ENCODE measurements around the gene CPVL.

DNA sequence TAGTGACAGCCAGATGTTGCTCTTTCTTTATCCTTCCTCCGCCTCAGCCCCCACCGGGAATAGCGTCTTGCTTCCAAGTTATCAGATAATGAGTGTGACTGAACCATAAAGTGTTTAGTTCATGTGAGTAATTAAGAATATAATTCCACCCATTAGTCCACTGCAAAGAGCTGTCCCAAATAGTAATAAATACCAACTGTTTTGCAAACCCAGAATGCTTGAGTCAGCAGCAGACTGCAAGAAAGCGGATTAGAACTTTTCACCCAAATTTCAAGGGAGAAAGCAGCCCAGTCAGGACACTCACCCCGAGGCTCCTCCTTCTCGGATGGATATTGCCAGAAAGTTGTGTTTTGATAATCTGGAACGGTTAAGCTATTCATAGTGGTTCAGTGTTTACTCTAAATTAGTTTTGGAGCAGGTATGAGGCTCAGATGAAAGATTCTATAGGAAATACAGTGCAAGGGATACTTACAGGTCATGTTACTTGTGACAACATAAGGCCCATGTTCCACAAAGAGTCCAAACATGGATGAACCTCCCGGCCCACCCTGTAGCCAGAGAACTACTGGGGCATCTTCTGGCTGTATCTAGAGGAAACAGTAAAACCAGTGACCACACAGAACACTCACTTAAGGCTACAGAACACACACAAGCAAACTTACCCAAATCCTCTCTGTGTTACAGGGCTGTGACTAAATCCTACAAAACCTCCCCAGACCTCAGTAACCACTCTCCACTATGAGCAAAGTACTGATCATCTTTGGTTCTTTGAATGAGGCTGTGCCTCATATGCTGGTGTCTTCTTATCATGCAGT lies 50.5 kb downstream of the CPVL start:
- TF ChIP-seq POLR2A (IDR thresholded peaks at IDR 0.05; ENCODE audit: low read depth, low read length) (no peak), RAD21 (IDR thresholded peaks at IDR 0.05; ENCODE audit: low read length) (no peak), SMC3 (IDR thresholded peaks at IDR 0.05; ENCODE audit: low read depth, low read length) (no peak), MXI1 (IDR thresholded peaks at IDR 0.05; ENCODE audit: borderline replicate concordance, low read depth, low read length) (no peak), NFE2L2 (IDR thresholded peaks at IDR 0.05; ENCODE audit: low read depth, low read length) (no peak), FOS (IDR thresholded peaks at IDR 0.05; ENCODE audit: low read depth, low read length) (no peak), MAZ (IDR thresholded peaks at IDR 0.05; ENCODE audit: borderline replicate concordance, low read depth, low read length) (no peak), MAFK (IDR thresholded peaks at IDR 0.05; ENCODE audit: low read depth, low read length) (no peak), CEBPB (IDR thresholded peaks at IDR 0.05; ENCODE audit: low read depth, low read length) (no peak)
- TF ChIP-seq, protein P1, sequence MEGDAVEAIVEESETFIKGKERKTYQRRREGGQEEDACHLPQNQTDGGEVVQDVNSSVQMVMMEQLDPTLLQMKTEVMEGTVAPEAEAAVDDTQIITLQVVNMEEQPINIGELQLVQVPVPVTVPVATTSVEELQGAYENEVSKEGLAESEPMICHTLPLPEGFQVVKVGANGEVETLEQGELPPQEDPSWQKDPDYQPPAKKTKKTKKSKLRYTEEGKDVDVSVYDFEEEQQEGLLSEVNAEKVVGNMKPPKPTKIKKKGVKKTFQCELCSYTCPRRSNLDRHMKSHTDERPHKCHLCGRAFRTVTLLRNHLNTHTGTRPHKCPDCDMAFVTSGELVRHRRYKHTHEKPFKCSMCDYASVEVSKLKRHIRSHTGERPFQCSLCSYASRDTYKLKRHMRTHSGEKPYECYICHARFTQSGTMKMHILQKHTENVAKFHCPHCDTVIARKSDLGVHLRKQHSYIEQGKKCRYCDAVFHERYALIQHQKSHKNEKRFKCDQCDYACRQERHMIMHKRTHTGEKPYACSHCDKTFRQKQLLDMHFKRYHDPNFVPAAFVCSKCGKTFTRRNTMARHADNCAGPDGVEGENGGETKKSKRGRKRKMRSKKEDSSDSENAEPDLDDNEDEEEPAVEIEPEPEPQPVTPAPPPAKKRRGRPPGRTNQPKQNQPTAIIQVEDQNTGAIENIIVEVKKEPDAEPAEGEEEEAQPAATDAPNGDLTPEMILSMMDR (conservative IDR thresholded peaks at IDR 0.05; ENCODE audit: low read depth, low read length): no peak
- TF ChIP-seq, protein P2, sequence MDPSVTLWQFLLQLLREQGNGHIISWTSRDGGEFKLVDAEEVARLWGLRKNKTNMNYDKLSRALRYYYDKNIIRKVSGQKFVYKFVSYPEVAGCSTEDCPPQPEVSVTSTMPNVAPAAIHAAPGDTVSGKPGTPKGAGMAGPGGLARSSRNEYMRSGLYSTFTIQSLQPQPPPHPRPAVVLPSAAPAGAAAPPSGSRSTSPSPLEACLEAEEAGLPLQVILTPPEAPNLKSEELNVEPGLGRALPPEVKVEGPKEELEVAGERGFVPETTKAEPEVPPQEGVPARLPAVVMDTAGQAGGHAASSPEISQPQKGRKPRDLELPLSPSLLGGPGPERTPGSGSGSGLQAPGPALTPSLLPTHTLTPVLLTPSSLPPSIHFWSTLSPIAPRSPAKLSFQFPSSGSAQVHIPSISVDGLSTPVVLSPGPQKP (IDR thresholded peaks at IDR 0.05; ENCODE audit: borderline replicate concordance, low read depth, low read length): no peak

Measured in IMR-90 (cell line).